Activated T-helper 1 cell treated with Interleukin-2 at 50 U/mL for 16 hours (primary cell): ENCODE results near the gene SOD2.
A peak's percentile ranks its signal among the peaks of the same experiment; 100 is the strongest.
"Not testable (repeated sequence)": the region's sequence is repeated elsewhere in the genome, so short reads cannot be mapped to it uniquely, and the experiment has no call there.

ENCODE experiments used
- DNase-seq: peaks from one replicate; pipeline ENCODE4 v3.0.0-alpha.2; 2020; ENCODE audit warnings: low read depth

The SOD2 gene

DNA sequence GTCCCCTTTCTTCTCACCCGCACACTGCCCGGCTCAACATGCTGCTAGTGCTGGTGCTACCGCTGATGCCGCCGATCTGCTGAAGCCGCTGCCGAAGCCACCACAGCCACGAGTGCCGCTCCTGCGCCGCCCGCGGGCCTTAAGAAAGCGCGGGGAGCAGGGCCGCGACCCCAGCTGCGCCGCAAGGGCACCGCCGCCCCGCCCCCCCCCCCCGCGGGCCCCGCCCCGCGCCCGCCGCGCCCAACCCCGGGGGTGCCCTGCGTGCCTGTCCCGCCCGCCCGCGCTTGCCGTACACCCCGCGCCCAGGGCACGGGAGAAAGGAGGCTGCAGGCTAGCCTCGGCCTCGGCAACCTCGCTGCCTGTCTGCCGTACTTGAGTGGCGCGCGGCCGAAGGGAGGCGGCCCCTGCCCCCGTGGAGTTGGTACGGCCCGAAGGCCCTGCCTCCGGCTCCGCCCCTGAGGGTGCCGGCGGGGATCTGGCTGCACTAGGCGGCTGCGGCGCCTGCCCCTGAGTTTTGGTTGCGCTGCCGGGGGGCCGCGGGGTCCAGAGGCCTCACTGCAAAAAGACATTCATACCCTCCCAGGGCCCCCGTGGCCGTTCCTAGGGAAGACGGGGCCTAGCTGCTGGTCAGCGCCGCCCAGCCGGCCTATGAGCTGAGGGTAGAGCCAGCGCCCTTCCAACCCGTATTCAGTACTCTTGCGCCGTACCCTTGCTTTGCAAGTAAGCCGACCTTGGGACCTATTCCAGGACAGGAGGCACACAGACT, at the start of gene SOD2:
Gene SOD2, minus strand, starts transcription at position 114 of the 766 bp plus-strand sequence. Its CDS starts 74 bp downstream, at position 40.
- peak; percentile 76 for DNase-seq

DNA sequence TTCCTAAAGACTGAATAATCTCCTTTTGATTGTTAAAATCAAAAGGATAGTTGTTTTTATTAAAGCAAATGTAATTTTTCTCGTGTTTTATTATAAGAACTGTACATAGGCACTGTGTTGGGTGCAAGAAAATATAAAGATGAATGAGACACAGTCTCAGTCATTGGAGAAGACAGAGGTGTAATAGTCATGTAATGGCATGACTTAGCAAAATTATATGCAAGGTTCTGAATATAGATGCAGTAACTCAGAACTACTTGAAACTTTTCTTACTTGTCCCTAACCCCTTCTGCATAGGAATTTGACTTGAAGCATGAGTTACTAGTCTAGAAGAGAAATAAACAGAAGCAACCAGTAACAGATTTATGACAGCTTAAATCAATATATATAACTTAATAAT, 49.1 kb upstream of the SOD2 start:
- DNase-seq = no peak

DNA sequence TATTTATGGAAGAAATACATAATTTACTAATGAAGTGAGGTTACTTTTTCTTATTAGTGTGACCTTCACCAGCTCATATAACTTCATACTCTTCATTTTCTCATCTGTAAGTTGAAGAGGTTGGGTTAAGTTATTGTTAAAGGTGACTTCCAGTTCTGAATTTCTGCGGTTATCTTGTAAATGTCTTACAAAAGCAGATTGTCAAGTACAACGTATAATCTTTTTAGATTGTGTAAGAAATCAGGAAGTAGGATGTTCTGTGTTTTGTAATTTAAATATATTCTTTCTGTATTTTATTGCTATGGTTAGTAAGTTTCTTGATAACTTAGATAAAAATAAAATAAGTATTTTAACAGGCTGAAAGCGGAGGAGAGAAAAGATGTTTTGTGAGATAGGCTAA, 46.3 kb upstream of the SOD2 start:
- no peak for DNase-seq

DNA sequence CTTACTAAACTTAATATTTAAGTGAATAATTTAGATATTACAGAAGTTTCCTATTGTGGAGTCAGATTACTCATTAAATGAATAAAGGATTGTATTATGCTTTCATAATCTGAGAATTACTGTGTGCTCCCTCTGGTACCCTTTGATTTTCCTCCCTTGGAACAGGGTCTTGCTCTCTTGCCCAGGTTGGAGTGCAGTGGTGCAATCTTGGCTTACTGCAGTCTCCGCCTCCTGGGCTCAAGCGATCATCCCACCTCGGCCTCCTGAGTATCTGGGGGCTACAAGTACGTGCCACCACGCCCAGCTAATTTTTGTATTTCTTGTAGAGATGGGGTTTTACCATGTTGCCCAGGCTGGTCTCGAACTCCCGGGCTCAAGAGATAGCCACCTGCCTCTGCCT, 43.9 kb upstream of the SOD2 start:
- no peak for DNase-seq

DNA sequence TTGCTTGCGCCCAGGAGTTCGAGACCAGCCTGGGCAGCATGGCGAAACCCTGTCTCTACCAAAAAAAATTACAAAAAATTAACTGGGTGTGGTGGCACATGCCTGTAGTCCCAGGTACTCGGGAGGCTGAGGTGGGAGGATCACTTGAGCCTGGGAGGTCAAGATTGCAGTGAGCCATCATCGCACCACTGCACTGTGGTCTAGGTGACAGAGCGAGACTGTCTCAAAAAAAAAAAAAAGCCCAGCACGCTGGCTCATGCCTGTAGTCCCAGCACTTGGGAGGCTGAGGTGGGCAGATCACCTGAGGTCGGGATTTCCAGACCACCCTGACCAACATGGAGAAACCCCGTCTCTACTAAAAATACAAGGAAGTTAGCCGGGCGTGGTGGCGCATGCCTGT, 40.4 kb upstream of the SOD2 start:
- not testable (repeated sequence) for DNase-seq

DNA sequence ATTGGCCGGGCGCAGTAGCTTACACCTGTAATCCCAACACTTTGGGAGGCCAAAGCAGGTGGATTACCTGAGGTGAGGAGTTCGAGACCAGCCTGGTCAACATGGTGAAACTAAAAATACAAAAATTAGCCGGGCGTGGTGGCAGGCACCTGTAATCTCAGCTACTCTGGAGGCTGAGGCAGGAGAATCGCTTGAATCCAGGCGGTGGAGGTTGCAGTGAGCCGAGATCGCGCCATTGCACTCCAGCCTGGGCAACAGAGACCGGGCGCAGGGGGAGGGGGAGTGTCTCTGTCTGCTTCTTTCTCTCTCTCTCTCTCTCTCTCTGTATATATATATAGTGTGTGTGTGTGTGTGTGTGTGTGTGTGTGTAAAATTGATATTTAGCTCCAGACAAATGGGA, 39.5 kb upstream of the SOD2 start:
- not testable (repeated sequence) for DNase-seq

DNA sequence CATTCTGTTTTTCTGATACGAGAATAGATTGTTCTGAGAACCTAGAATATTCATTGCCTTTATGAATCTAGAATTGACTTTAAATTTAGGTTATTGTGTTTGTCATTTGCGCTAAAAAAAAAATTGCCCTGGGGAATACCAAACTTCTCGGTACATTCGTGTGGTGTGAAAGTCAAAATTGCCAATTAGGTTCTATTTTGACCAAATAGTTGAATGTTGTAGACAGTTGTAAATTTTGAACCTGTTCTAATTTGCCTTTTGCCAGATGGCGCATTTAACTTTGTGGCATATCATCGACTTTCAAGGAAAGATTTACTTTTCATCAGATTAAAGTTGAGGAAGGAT, 37.3 kb upstream of the SOD2 start:
- no peak for DNase-seq

DNA sequence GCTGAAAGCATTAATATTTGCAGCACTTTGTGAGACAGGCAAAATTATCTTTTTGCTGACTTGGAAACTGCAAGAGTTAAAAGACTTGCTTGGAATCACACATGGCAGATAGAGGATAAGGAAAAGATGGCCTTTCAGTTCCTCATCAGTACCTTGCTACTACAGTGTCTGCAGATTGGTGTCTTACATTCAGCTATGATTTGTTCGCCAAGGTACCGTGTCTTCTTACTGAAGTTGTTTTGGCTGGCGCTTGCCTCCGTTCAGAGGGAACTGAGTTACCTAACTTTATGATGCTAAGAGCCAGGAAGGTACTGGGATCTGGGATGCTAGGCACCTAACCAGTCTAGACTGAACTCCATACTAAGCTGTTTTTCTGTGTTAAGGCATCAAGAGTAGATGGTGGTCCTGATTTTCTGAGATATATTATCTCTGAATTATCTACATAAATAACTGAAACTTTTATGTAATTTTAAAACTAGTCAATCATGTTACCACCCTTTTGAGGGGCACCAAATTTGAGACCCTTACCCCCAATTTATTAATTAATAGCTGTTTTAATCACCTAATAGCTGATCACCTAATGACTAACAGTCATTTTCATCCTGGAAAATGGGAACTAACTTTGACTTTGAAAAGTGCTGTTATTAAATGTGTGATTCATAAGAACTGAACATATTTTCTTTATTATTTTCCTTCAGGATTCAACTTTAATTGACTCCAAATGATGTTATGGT, 36.7 kb upstream of the SOD2 start:
- DNase-seq = no peak

DNA sequence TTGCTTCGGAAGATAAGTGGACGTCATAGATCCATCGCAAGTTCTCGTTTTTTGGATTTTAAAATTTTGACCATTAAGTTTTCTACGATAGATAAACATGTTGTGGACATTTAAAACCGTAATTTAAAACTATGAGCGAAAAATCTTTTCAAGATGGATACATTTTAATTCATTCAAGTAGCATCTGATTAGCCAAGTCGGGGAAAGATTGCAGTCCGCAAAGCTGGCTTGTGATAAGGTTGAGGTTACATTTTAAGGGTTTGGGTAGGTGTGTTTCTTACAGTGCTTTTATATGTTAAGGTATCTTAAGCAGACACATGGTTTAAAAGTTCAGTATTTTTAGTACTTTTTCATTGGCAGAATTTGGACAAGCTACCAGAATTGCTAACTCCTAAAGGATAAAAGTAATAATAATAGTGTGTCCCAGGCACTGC, 35.5 kb upstream of the SOD2 start:
- DNase-seq = no peak

DNA sequence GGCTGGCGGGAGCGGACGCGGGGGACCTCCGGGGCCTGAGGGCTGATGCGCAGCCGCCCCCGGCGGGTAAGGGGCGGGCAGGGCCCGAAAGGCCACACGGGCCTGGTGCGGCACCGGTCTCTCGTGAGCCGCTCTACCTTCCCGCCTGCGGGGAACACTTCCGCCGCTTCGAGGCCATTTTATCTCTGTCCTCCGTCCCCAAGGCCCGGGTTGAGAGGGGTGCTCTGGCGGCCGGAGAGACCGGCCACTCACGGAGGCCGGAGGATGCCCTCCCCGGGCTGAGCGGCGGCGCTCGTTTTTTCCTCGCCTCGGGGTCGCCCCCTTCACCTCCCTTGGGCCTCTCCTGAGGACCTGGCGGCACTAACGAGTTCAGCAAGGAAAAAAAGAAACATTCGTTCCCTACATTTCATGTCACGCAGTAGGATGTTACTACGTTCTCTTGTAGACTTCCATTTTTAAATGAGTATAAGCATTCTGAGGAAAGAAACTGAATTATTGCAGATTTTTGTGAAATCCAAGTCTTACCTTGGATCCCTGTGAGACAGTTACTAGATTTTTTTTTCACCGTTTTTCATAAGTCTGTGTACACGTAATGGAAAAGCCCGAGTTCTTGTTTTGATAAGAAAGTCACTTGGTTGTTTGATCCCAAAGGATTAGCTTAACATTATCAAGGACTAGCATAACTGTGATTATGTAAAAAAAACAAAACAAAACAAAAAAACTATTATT, 34.8 kb upstream of the SOD2 start:
- no peak for DNase-seq

DNA sequence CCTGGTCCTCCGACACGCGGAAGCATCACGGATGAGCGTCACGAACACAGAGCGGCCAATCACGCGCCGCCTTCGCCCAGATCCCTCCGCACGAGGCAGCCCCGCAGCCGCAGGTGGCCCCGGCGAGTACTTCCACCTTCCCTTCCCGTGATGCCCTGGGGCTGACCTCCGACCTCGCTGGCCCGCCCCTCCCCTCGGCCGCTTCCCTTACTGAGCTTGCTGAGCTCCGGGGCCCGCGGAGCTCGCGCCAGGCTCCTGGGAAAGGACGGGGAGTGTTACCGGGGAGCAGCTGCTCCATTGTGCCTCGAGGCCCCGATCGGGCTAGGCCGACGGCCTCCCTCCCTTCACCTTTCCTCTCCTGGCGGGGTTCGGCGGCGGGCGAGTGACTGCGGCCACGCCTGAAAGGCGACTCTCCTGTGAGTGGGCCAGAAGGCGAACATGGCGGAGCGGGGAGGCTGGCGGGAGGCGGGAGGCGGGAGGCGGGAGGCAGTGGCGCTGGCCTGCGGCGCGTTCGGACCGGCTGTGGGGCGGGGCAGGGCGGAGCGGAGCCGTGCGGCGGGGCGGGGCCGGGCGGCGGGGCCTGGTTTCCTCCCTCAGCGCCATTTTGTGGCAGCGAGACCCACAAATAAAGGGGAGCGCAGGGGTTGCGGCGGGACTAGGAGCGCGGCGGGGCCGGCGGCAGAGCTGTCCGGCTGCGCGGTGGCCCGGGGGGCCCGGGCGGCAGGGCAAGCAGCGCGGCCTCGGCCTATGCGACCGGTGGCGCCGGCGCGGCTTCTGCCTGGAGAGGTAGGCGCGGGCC, 34.1 kb upstream of the SOD2 start, which contains the start of gene WTAP:
Gene WTAP, plus strand, starts transcription at position 589 of the 799 bp plus-strand sequence. CDS start 8,760 bp downstream, outside the sequence.
- DNase-seq = peak; percentile 96

DNA sequence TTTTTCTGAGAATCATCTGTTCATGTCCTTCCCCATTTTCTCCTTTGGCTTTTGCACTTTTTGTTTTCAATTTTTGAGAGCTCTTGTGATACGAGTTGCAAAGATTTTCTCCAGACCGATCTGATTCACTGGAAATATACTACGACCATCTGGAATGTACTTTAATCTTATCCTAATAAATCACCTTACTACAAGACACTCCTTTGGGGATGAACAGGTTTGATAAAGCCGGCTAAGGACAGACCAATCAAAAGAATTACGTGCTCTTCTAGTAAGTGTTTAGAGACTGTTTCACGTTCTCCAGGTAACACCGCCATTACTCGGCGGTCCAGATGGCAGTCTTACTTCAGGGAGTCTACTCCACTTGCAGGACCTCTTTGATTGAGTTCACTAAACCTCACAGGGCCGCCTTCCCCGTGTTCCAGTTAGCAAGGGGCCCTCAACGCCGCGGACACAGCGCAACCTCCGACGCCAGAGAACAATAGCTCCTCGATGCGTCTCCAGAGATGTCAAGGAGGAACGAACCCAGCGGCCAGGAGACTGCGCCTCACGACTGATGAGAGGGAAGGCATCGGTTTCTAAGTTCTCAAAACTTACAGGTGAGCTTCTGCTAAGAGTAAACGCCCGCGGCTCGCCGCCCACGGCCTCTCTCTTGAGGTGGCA, 33.3 kb upstream of the SOD2 start:
- no peak for DNase-seq

DNA sequence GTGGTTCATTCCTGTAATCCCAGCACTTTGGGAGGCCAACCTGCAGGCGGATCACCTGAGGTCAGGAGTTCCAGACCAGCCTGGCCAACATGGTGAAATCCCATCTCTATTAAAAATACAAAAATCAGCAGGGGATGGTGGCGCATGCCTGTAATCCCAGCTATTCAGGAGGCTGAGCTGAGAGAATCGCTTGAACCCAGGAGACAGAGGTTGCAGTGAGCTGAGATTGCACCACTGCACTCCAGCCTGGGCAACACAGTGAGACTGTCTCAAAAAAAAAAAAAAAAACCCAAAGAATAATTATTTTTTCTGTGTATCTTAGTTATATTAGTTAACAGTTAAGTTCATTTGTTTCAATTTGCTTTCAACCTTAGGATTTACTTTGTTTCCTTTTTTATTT, 32.2 kb upstream of the SOD2 start:
- DNase-seq = not testable (repeated sequence)

DNA sequence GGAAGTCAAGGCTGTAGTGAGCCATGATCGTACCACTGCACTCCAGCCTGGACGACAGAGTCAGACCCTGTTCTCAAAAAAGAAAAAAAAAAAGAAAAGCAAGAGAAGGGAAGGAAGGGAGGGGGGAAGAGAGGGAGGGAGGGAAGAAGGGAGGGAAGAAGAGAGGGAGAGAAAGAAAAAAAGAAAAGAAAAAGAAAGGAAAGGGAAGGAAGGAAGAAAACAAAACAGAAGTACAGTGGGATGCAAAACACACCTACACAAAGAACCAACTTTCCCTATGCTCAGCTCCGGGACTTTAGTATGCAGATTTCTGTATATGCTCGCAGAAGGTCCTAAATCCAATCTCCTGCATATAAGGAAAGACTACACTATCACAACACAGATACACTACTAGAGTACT, 31.7 kb upstream of the SOD2 start:
- DNase-seq = no peak

DNA sequence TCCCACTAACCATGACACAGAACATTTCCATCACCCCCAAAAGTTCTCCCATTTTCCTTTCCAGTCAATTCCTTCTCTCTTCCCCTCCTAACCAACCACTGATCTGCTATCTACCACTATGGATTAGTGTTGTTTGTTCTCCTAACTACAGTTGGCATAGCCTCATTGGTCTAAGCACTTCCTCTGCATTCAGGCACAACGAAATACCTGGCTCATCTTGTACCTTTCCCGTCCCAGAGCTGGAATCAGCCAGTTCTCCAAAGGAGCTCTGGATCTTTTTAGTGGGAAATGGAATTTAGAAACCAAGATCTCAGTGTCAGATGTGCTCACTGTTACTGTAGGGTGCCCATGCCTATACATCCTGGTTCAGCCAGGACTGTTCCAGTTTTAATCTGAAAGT, 30.2 kb upstream of the SOD2 start:
- no peak for DNase-seq

DNA sequence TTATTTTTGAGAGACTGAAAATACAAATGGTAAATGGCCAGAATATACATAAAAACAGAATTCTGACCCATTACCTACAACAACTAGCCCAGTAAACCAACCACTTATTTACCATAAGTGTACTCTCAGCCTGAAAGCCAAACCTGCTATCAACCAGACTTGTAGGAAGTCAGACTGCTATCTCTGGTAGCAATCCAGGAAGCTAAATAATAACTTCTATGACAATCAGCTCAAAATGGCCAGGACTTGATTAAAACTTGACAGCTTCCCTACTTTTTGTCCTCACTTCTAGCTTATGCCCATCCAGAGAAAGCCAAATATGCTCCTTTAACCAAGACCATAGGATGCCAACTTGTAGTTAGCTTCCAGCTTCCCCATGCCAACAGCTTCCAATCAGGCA, 29.6 kb upstream of the SOD2 start:
- DNase-seq = no peak

DNA sequence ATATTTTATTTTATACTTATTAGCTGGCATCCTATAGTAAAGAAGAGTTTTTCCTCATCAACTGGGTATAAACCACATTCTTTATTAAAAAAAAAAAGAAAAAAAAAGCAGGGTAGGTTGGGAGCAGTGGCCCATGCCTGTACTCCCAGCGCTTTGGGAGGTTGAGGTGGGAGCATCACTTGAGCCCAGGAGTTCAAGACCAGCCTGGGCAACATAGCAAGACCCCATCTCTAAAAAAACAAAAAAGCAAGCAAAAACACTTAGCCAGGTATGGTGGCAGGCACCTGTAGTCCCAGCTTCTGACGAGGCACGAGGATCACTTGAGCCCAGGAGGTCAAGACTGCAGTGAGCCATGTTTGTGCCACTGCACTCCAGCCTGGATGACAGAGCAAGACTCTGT, 28.9 kb upstream of the SOD2 start:
- DNase-seq = not testable (repeated sequence)

DNA sequence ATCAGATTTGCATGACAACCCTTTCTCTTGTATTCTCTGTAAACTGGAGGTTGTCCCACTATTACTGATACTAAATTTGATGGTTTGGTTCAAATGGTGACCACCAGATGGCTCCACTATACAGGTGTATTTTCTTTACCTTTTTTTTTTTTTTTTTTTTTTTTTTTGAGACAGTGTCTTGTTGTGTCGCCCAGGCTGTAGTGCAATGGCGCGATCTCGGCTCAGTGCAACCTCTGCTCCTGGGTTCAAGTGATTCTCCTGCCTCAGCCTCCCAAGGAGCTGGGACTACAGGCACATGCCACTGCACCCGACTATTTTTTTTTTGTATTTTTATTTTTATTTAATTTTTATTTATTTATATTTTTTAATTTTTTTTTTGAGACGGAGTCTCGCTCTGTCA, 27.7 kb upstream of the SOD2 start:
- no peak for DNase-seq

DNA sequence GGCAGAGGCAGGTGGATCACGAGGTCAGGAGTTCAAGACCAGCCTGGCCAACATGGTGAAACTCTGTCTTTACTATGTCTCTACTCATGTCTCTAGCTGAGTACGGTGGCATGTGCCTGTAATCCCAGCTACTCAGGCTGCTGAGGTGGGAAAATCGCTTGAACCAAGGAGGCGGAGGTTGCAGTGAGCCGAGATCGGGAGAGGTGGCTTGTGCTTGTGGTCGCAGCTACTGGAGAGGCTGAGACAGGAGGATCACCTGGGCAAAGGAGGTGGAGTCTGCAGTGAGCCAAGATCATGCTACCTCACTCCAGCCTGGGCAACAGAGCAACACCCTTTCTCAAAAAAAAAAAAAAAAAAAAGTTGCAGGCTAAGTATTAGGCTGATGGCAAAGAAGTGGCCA, 26.2 kb upstream of the SOD2 start:
- DNase-seq = no peak

DNA sequence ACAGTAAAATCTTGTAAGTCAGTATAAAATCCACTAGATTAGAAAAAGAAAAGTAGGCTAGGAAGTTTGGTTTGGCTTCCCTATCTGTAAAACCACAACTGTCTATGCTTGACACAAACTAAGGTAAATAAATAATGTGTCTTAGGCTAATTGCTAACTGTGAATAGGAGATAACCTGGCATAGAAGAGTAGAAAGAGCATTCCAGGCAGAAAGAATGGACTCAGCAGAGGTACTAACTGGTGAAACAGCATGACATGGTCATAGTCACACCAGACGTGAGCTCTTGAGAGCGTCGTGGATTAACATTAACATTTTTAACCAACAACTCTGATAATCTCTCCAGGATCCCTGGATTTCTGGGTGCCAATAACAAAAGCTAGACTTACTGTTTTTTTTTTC, 25.6 kb upstream of the SOD2 start:
- no peak for DNase-seq
